Measurements from ENCODE around the gene F2RL2. TPM values are rescaled to one million over a fixed set of nuclear protein-coding genes. Genes with fewer than 3 reads are reported as not detected.

F2RL2 gene
- total RNA-seq, 1 experiment from 2014 or later = not detected

- Histone ChIP-seq H3T11ph (ENCODE audit: low read length) (no peak overlapping the region), H4K20me1 (ENCODE audit: control insufficient read depth, insufficient read depth, insufficient read length) (no peaks in the 10 kb centered on the region), H3K23me2 (ENCODE audit: insufficient read length, low read depth, low read length, poor library complexity, severe bottlenecking) (no peaks in the 10 kb centered on the region), H2BK120ac (ENCODE audit: low read depth, low read length, poor library complexity, severe bottlenecking) (no peak overlapping the region), H4K91ac (ENCODE audit: insufficient read length, low read depth, low read length) (no peak overlapping the region), H2BK20ac (ENCODE audit: low read depth, low read length, poor library complexity, severe bottlenecking) (no peak overlapping the region), H3K4me2 (ENCODE audit: insufficient read depth, insufficient read length, low read length) (no peak overlapping the region), H3K4ac (ENCODE audit: low read depth, low read length) (no peak overlapping the region), H2BK12ac (ENCODE audit: insufficient read length, low read depth, low read length) (no peak overlapping the region), H2AK5ac (ENCODE audit: insufficient read length, low read length) (no peak overlapping the region), H3K9ac (ENCODE audit: extremely low read depth, insufficient read length, low read length) (no peak overlapping the region), H3K27me3 (ENCODE audit: insufficient read depth, low read length) (no peaks in the 10 kb centered on the region), H2BK5ac (ENCODE audit: insufficient read length, low read length) (no peak overlapping the region), H2AFZ (ENCODE audit: low read length) (no peak overlapping the region), H4K5ac (ENCODE audit: insufficient read length, low read depth, low read length) (no peak overlapping the region), H3K27ac (ENCODE audit: insufficient read length, low read depth, low read length) (no peak overlapping the region), H4K8ac (replicated peaks; ENCODE audit: insufficient read length, low read depth, low read length) (no peak overlapping the region), H3K23ac (ENCODE audit: insufficient read length, low read depth, low read length) (no peak overlapping the region), H3K18ac (ENCODE audit: insufficient read length, low read depth, low read length) (no peak overlapping the region), H3K56ac (ENCODE audit: insufficient read length, low read depth, low read length) (no peak overlapping the region), H3K79me1 (ENCODE audit: insufficient read depth, low read depth, low read length, poor library complexity, severe bottlenecking) (no peaks in the 10 kb centered on the region), H3K79me2 (ENCODE audit: insufficient read depth, low read length) (no peaks in the 10 kb centered on the region), H3K9me3 (ENCODE audit: control insufficient read depth, low read depth, low read length) (no peaks in the 10 kb centered on the region), H3K4me1 (ENCODE audit: insufficient read depth, low read length) (no peaks in the 10 kb centered on the region), H3K14ac (ENCODE audit: insufficient read depth, low read length) (no peak overlapping the region), H2BK15ac (ENCODE audit: low read depth, low read length) (no peak overlapping the region)
- no peak overlapping the region for H3K27ac Mint-ChIP-seq
- H3K27me3 Mint-ChIP-seq (ENCODE audit: low read depth) = no peaks in the 10 kb centered on the region
- H3K4me1 Mint-ChIP-seq = no peaks in the 10 kb centered on the region
- H3K36me3 Mint-ChIP-seq (ENCODE audit: insufficient read depth in 1 of 3, low read depth in 3 of 3) = peaks cover 0 to 2% (median 0%) of the 10 kb centered on the region in 3 experiments; a peak in 2 of 7 replicates
- TF ChIP-seq, protein P1, sequence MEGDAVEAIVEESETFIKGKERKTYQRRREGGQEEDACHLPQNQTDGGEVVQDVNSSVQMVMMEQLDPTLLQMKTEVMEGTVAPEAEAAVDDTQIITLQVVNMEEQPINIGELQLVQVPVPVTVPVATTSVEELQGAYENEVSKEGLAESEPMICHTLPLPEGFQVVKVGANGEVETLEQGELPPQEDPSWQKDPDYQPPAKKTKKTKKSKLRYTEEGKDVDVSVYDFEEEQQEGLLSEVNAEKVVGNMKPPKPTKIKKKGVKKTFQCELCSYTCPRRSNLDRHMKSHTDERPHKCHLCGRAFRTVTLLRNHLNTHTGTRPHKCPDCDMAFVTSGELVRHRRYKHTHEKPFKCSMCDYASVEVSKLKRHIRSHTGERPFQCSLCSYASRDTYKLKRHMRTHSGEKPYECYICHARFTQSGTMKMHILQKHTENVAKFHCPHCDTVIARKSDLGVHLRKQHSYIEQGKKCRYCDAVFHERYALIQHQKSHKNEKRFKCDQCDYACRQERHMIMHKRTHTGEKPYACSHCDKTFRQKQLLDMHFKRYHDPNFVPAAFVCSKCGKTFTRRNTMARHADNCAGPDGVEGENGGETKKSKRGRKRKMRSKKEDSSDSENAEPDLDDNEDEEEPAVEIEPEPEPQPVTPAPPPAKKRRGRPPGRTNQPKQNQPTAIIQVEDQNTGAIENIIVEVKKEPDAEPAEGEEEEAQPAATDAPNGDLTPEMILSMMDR (conservative IDR thresholded peaks at IDR 0.05) = no peak
- no peaks in the 10 kb centered on the region for H3K9me3 Mint-ChIP-seq
- no CpG with 5 or more reads among the region's 2 CpGs for WGBS (ENCODE audit: extremely low coverage, insufficient read length, low lambda C conversion rate)
- H3K4me3 Mint-ChIP-seq = no peak overlapping the region
- no peak for DNase-seq
These were observed 7.0 kb downstream of the F2RL2 start for GRCh38 chr5:76616206-76616605.

Measured in H9 (cell line).